CD4-positive, alpha-beta memory T cell (primary cell): Measurements from ENCODE around the gene PYROXD2. TPM values are rescaled to one million over a fixed set of nuclear protein-coding genes. Genes with fewer than 3 reads are reported as not detected.

Experiments
- CTCF ChIA-PET: fragments of 350-600 bp; sonication (Branson Sonifier 250); formaldehyde crosslinking; loops from one replicate; lab custom pipeline; 2021; ENCODE audit warnings: inconsistent platforms; ENCODE audit not compliant: partially characterized antibody; lab: Charles Lee
- POLR2A ChIA-PET: fragments of 350-600 bp; sonication (Branson Sonifier 250); formaldehyde crosslinking; loops from one replicate; lab custom pipeline; 2021; ENCODE audit not compliant: partially characterized antibody; lab: Charles Lee
- DNase-seq, 5 donors: peaks; one replicate each; pipeline versions ENCODE4 v3.0.0 to v3.0.0-alpha.2; 2020 to 2022; ENCODE audit warnings: mixed read lengths in 1 of 5
- H3K27ac ChIP-seq: one replicate; pipeline ENCODE4 v1.7.0; 2013; ENCODE audit warnings: low read depth, low read length
- H3K27me3 ChIP-seq: 2 replicates; pipeline ENCODE4 v1.7.0; 2013; ENCODE audit warnings: mild to moderate bottlenecking, low read length, moderate library complexity; ENCODE audit not compliant: insufficient read depth
- H3K36me3 ChIP-seq: 2 replicates; pipeline ENCODE4 v1.7.0; 2013; ENCODE audit warnings: mild to moderate bottlenecking, low read length, moderate library complexity; ENCODE audit not compliant: insufficient read depth
- H3K4me1 ChIP-seq: 2 replicates; pipeline ENCODE4 v1.7.0; 2013; ENCODE audit warnings: mild to moderate bottlenecking, low read length, moderate library complexity; ENCODE audit not compliant: insufficient read depth
- H3K4me3 ChIP-seq, 2 donors: one replicate each; pipeline ENCODE4 v1.7.0; 2013; ENCODE audit warnings: low read length in 2 of 2, mild to moderate bottlenecking in 1 of 2
- H3K9me3 ChIP-seq, 2 donors: one replicate each; pipeline ENCODE4 v1.7.0; 2013; ENCODE audit warnings: low read length in 2 of 2, control low read depth in 1 of 2; ENCODE audit not compliant: control insufficient read depth in 1 of 2
- H3K27ac Mint-ChIP-seq, 7 donors: one replicate each; pipeline ENCODE4 v1.8.0; 2020 to 2021; ENCODE audit warnings: mixed read lengths in 7 of 7, mild to moderate bottlenecking in 6 of 7, inconsistent platforms in 3 of 7, moderate library complexity in 3 of 7
- H3K27me3 Mint-ChIP-seq, 2 donors: one replicate each; pipeline ENCODE4 v1.8.0; 2020 to 2021; ENCODE audit warnings: mixed read lengths in 2 of 2
- H3K36me3 Mint-ChIP-seq, 2 donors: one replicate each; pipeline ENCODE4 v1.8.0; 2020 to 2021; ENCODE audit warnings: mixed read lengths in 2 of 2, inconsistent platforms in 1 of 2, mild to moderate bottlenecking in 1 of 2
- H3K4me1 Mint-ChIP-seq, 4 donors: one replicate each; pipeline ENCODE4 v1.8.0; 2020 to 2021; ENCODE audit warnings: mixed read lengths in 4 of 4, mild to moderate bottlenecking in 1 of 4
- H3K4me3 Mint-ChIP-seq, 8 donors: one replicate each; pipeline ENCODE4 v1.8.0; 2020 to 2021; ENCODE audit warnings: mixed read lengths in 8 of 8, mild to moderate bottlenecking in 7 of 8, moderate library complexity in 6 of 8, inconsistent platforms in 3 of 8
- H3K9me3 Mint-ChIP-seq, 8 donors: one replicate each; pipeline ENCODE4 v1.8.0; 2020 to 2021; ENCODE audit warnings: mixed read lengths in 8 of 8, mild to moderate bottlenecking in 5 of 8, inconsistent platforms in 3 of 8, moderate library complexity in 1 of 8
- intact Hi-C: fragments of 100-400 bp; cut with micrococcal nuclease; formaldehyde crosslinking; loops from one replicate; pipeline ENCODE4 v1.15.1; 2023
- microRNA-seq: library from miRNA; unstranded; fragments of <30 nt; microRNA quantifications from one replicate; pipeline ENCODE4 v1.2.0, GENCODE V29; 2021; ENCODE audit warnings: borderline replicate concordance, borderline number of aligned reads, borderline microRNAs expressed, mixed read lengths
- polyA plus RNA-seq, 2 donors: library from polyadenylated mRNA; unstranded; fragments of 300-500 nt; fragmentation: Illumina TruSeq; gene quantifications; one replicate each; pipeline ENCODE4 v1.2.3, GENCODE V29; 2021
- total RNA-seq, 2 experiments: library from RNA; stranded (reverse); gene quantifications; one replicate each; pipeline ENCODE4 v1.2.3, GENCODE V29; 2021

Gene PYROXD2
- total and polyA plus RNA-seq, 4 experiments from 2014 or later = 0.98 to 36.6 (median 19.5) TPM

DNA sequence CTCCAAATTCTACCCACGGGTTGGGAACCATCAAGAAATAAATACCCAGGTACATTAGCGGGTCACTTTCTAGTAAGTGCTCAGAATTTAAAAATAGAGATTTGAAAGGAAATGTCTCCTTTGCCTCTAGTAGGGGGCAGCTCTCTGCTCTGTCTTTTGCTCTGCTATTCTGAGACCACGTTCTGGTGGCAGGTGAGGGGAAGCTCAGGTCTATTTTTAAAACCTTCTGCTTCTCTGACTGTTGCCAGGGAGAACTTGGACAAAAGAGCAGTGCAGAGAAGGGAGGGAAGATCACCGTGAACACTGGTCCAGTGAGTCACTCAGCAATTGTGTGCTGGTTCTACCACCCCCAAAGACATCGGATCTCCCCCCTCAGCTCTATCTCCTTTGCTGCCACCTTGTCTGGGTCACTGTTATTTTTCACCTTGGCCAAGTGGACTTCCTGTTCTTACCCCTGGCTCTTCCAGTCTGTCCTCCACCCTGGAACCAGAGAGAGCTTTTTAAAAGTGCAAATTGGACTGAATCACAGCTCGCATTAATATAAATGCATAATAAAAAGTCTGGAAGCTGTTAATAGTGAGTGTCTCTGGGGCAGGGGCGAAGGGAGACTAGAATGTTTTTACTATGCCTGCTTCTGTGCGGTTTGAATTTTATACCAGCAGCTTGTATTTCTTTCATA, 74.6 kb downstream of the PYROXD2 start:
- H3K36me3 ChIP-seq = no peaks in the 10 kb centered on the region
- no peak overlapping the region for H3K4me3 ChIP-seq
- DNase-seq = no peak
- H3K27me3 ChIP-seq = no peaks in the 10 kb centered on the region
- Mint-ChIP-seq H3K36me3 (no peaks in the 10 kb centered on the region), H3K4me1 (peaks cover 10 to 28% (median 16%) of the 10 kb centered on the region in 4 donors), H3K4me3 (peak overlapping the region in 5 of 8 donors; percentile 43 to 71 (median 57)), H3K9me3 (no peaks in the 10 kb centered on the region), H3K27ac (peak overlapping the region in 3 of 7 donors; percentile 3 to 78 (median 54)), H3K27me3 (peaks cover 9 to 15% of the 10 kb centered on the region in 2 donors)
- ChIA-PET CTCF (no interaction called here), POLR2A (interaction anchor here (0.8 kb wide), 1 partner anchor 75 kb away, joined by 3 read pairs; no protein-coding TSS in a partner anchor)
- intact Hi-C loops = no loop called here
- no peaks in the 10 kb centered on the region for H3K9me3 ChIP-seq
- no peak overlapping the region for H3K27ac ChIP-seq
- H3K4me1 ChIP-seq = peaks cover 13% of the 10 kb centered on the region

GRCh38 chr10:98339799-98340198, 75.2 kb downstream of the PYROXD2 start:
- peaks cover 9 to 15% of the 10 kb centered on the region in 2 donors for H3K27me3 Mint-ChIP-seq
- Histone ChIP-seq H3K4me1 (peaks cover 13% of the 10 kb centered on the region), H3K4me3 (no peak overlapping the region), H3K36me3 (no peaks in the 10 kb centered on the region), H3K27ac (no peak overlapping the region), H3K9me3 (no peaks in the 10 kb centered on the region), H3K27me3 (no peaks in the 10 kb centered on the region)
- DNase-seq = peak in 4 of 5 donors; percentile 10 to 27 (median 20)
- H3K36me3 Mint-ChIP-seq = no peaks in the 10 kb centered on the region
- H3K4me1 Mint-ChIP-seq = peaks cover 10 to 28% (median 16%) of the 10 kb centered on the region in 4 donors
- CTCF ChIA-PET = no interaction called here
- POLR2A ChIA-PET = no interaction called here
- intact Hi-C loops = no loop called here
- H3K9me3 Mint-ChIP-seq = no peaks in the 10 kb centered on the region
- peak overlapping the region in 7 of 8 donors; percentile 22 to 71 (median 55) for H3K4me3 Mint-ChIP-seq
- peak overlapping the region in 4 of 7 donors; percentile 19 to 69 (median 40) for H3K27ac Mint-ChIP-seq

DNA sequence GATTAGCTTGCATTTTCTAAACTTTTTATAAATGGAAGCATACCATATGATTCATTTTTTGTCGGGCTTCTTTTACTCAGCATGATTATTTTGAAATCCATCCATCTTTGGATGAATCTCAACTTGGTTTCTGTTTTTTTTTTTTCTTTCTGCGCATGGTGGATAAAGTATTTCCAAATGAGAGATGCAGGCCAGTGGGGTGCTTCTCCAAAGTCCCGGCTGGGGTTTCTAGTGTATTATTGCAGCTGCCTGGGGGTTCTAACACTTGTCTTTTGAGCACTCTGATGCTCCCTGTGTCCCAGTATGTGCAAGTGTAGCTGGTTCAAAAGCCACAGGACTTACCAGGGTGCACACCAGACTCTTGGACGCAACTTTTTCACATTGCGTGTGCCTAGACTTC, 76.1 kb downstream of the PYROXD2 start:
- Histone ChIP-seq H3K4me1 (peaks cover 13% of the 10 kb centered on the region), H3K27me3 (no peaks in the 10 kb centered on the region), H3K4me3 (no peak overlapping the region), H3K9me3 (no peaks in the 10 kb centered on the region), H3K36me3 (no peaks in the 10 kb centered on the region), H3K27ac (no peak overlapping the region)
- no peak for DNase-seq
- no peak overlapping the region for H3K4me3 Mint-ChIP-seq
- no peaks in the 10 kb centered on the region for H3K9me3 Mint-ChIP-seq
- CTCF ChIA-PET = no interaction called here
- no peak overlapping the region for H3K27ac Mint-ChIP-seq
- peaks cover 10 to 28% (median 16%) of the 10 kb centered on the region in 4 donors for H3K4me1 Mint-ChIP-seq
- POLR2A ChIA-PET = no interaction called here
- no peaks in the 10 kb centered on the region for H3K36me3 Mint-ChIP-seq
- intact Hi-C loops = no loop called here
- H3K27me3 Mint-ChIP-seq = peaks cover 6 to 9% of the 10 kb centered on the region in 2 donors

DNA sequence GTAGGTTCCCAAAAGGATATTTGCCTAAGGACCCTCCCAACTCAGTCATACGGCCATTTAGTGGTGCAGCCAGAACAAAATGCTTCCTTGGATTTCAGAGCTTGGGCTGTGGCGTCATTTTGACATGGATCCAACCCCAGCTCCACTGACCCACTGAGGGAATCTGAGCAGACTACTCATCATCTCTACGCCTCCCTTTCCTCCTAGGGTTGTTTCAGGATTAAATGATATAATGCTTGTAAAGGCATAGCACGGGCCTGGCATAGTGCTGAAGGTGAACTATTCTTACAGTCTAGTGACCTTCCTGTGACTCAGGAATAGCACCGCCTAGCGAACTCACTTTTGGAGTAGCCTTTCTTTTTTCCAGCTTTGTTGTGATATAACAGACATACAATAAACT, 76.7 kb downstream of the PYROXD2 start:
- Mint-ChIP-seq H3K36me3 (no peaks in the 10 kb centered on the region), H3K4me3 (no peak overlapping the region), H3K9me3 (no peaks in the 10 kb centered on the region), H3K4me1 (peaks cover 10 to 28% (median 16%) of the 10 kb centered on the region in 4 donors), H3K27me3 (peaks cover 4 to 9% of the 10 kb centered on the region in 2 donors), H3K27ac (no peak overlapping the region)
- H3K36me3 ChIP-seq = no peaks in the 10 kb centered on the region
- ChIA-PET CTCF (no interaction called here), POLR2A (no interaction called here)
- H3K27me3 ChIP-seq = no peaks in the 10 kb centered on the region
- no peak overlapping the region for H3K4me3 ChIP-seq
- no peaks in the 10 kb centered on the region for H3K9me3 ChIP-seq
- no peak for DNase-seq
- H3K27ac ChIP-seq = no peak overlapping the region
- intact Hi-C loops = no loop called here
- peaks cover 13% of the 10 kb centered on the region for H3K4me1 ChIP-seq

DNA sequence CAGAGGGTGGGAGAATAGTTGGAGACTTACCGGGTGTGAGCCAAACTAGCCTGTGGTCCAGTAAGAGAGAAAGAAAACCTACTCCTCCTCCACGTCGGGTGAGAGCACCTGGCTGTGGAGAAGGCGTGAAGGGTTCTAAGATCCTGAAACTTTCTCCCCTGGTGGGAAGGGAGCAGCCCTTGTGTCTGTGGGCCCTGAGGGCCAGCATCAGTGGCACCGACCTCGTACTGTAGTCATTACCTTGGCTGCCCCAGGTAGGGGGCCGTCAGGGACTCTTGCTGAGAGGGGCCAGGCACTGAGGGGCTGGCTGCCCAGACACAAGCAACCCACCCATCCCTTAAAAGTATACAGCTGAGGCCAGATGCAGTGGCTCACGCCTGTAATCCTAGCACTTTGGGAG, 77.5 kb downstream of the PYROXD2 start:
- Mint-ChIP-seq H3K36me3 (no peaks in the 10 kb centered on the region), H3K9me3 (no peaks in the 10 kb centered on the region), H3K4me1 (peaks cover 10 to 25% (median 16%) of the 10 kb centered on the region in 4 donors), H3K27ac (no peak overlapping the region), H3K4me3 (no peak overlapping the region), H3K27me3 (peaks cover 3 to 4% of the 10 kb centered on the region in 2 donors)
- no peak overlapping the region for H3K4me3 ChIP-seq
- CTCF ChIA-PET = no interaction called here
- no peak for DNase-seq
- no peaks in the 10 kb centered on the region for H3K27me3 ChIP-seq
- no peaks in the 10 kb centered on the region for H3K36me3 ChIP-seq
- H3K27ac ChIP-seq = no peak overlapping the region
- peaks cover 13% of the 10 kb centered on the region for H3K4me1 ChIP-seq
- POLR2A ChIA-PET = no interaction called here
- H3K9me3 ChIP-seq = no peaks in the 10 kb centered on the region
- intact Hi-C loops = no loop called here

Small RNA genes lying within 50 kb of the gene (microRNA-seq; reads per million reads assigned to microRNA genes)
- gene MIR1287 (33.0 reads per million, percentile 56 among the genes with 10 or more reads in this experiment), gene MIR4685 (1.2 reads per million)

Other genes with a start within 250 kb of the PYROXD2 start
- not detected for gene LOXL4, start 147.0 kb downstream of the PYROXD2 start, total RNA-seq
- gene LOXL4, start 147.0 kb downstream of the PYROXD2 start, polyA plus RNA-seq = under 1 TPM in 1 of 2 donors, not detected in 1; 0.10 TPM
- gene HPS1, start 31.8 kb upstream of the PYROXD2 start, total RNA-seq = 100 to 1,000 TPM; 106 to 115 TPM
- gene HPS1, start 31.8 kb upstream of the PYROXD2 start, polyA plus RNA-seq = 10 to 100 TPM; 72.0 to 76.7 TPM